Placental pericyte (primary cell): ENCODE measurements around the gene OR14C36. TPM values are rescaled to one million over a fixed set of nuclear protein-coding genes. Genes with fewer than 3 reads are reported as not detected.

Experiments used
- total RNA-seq: library from RNA; depleted of rRNA; stranded (reverse); fragments of >200 nt; gene quantifications from 2 replicates; pipeline ENCODE4 v1.2.3, GENCODE V29; 2012

The OR14C36 gene
- not detected in 2 replicates for total RNA-seq

DNA sequence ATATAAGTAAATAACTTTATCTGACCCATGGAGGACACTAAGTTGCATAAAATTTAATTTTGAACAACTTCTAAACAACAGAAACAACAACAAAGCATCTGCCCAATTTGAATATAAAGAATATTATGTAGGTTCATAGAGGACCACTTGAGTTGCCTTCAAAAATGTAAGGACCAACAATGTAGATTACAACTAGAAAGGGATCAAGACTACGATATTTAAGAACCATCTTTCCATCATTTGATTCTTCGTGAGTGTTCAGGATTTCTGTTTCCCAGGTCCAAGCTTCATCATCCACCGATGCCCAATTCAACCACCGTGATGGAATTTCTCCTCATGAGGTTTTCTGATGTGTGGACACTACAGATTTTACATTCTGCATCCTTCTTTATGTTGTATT, at the start of gene OR14C36:
OR14C36 (plus strand) TSS at position 301 of the 400 bp plus-strand sequence; CDS start at position 301, 0 bp downstream.

GRCh38 chr1:248303324-248303723, 45.3 kb upstream of the OR14C36 start, which contains the start of gene OR2T12:
TSS of gene OR2T12 (minus strand) at chr1:248303424. CDS start at chr1:248295578, 7,846 bp downstream.

DNA sequence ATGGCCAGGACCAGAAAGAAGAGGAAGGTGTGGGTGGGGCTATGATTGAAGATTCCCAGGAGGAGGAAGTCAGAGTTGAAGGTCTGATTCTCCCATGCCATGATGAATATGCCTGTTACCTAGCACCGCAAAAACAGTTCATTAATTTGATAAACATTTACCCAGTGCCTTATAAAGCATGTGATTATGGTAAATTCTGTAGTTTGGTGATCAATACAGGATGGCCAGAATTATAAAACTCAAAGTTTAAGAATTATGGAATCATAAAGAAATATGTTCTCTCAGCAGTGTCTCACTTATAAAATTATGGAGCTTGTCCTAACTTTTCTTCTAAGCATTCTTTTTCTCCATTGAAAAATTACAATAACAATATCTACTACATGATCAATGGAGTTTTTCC, 24.1 kb upstream of the OR14C36 start, which contains the start of gene OR2M7:
OR2M7 (minus strand) TSS at position 101 of the 400 bp plus-strand sequence; CDS start at position 101, 0 bp downstream.

DNA sequence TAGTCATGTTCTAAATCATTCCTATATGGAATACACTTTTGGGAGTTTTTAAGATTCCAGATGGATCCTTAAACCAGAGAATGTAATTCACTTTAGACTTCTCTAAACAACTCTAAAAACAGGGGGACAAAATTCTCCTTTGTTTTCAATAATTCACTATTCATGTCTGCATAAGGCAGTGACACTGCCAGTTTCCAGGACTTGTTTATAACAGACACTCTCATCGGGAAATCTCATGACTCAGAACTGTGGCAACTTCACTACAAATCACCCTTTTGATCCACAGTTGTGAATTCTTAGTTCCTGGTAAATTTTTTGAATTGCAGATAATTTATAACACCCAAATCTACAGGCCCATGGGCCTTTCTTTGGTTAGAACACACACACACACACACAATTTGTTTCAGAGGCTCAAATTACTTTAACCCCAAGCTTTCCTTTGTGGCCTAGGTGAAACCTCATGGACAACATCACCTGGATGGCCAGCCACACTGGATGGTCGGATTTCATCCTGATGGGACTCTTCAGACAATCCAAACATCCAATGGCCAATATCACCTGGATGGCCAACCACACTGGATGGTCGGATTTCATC, 12.6 kb downstream of the OR14C36 start, which contains the start of gene OR2T4:
OR2T4 (plus strand) TSS at position 545 of the 595 bp plus-strand sequence; CDS start at position 545, 0 bp downstream.

GRCh38 chr1:248375446-248375845, 26.9 kb downstream of the OR14C36 start, which contains the start of gene OR2T6:
TSS of gene OR2T6 (plus strand) at chr1:248375746. CDS start at chr1:248387609, 11,863 bp downstream.

Other genes with a start within 250 kb of the OR14C36 start
- gene OR2M5, start 203.6 kb upstream of the OR14C36 start, total RNA-seq = not detected in 2 replicates
- not detected in 2 replicates for gene OR2M2, start 174.0 kb upstream of the OR14C36 start, total RNA-seq
- under 0.01 TPM in 1 of 2 replicates, not detected in the other for gene OR2M3, start 151.5 kb upstream of the OR14C36 start, total RNA-seq
- gene OR2M4, start 117.4 kb upstream of the OR14C36 start, total RNA-seq = not detected in 2 replicates
- not detected in 2 replicates for gene OR2T33, start 70.8 kb upstream of the OR14C36 start, total RNA-seq
- not detected in 2 replicates for gene OR2T12, start 45.4 kb upstream of the OR14C36 start, total RNA-seq
- not detected in 2 replicates for gene OR2M7, start 24.2 kb upstream of the OR14C36 start, total RNA-seq
- not detected in 2 replicates for gene OR2T4, start 12.9 kb downstream of the OR14C36 start, total RNA-seq
- gene OR2T6, start 27.0 kb downstream of the OR14C36 start, total RNA-seq = not detected in 2 replicates
- gene OR2T1, start 54.3 kb downstream of the OR14C36 start, total RNA-seq = not detected in 2 replicates
- not detected in 2 replicates for gene OR2T2, start 96.9 kb downstream of the OR14C36 start, total RNA-seq
- not detected in 2 replicates for gene OR2T3, start 124.6 kb downstream of the OR14C36 start, total RNA-seq
- not detected in 2 replicates for gene OR2T5, start 139.8 kb downstream of the OR14C36 start, total RNA-seq
- gene OR2G6, start 159.3 kb downstream of the OR14C36 start, total RNA-seq = under 0.01 TPM in 1 of 2 replicates, not detected in the other
- gene OR2T29, start 214.0 kb downstream of the OR14C36 start, total RNA-seq = not detected in 2 replicates
- not detected in 2 replicates for gene OR2T34, start 226.0 kb downstream of the OR14C36 start, total RNA-seq
- under 0.01 TPM in 1 of 2 replicates, not detected in the other for gene OR2T10, start 248.9 kb downstream of the OR14C36 start, total RNA-seq